Fibroblast of skin of left biceps (primary cell): ENCODE data around the gene SCN11A.
A peak's percentile ranks its signal among the peaks of the same experiment; 100 is the strongest.
"Not testable (repeated sequence)": the region's sequence is repeated elsewhere in the genome, so short reads cannot be mapped to it uniquely, and the experiment has no call there.

Source experiments
- DNase-seq, 2 experiments: peaks; one replicate each; pipeline ENCODE4 v3.0.0-alpha.2; 2013; ENCODE audit warnings: low read depth in 2 of 2

The SCN11A gene

DNA sequence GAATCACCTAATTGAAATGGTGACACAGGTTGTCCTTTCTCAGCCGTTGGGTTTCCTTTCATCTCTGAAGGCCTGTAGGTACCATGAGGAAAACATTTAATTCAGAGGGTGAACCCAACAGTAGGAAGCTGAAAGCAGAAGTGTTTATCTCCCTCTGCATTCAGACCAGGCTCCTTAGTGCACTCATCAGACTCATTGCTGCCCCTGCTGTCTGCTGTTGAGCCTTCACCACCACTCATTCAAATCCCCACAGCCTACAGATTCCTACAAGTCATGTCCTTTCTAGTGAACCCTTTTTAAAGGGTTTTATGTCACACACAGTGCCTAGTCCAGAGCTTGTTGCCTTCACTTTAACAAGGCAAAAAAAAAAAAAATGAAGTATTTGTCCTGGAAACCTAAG lies 13.5 kb upstream of the SCN11A start:
- no peak for DNase-seq

DNA sequence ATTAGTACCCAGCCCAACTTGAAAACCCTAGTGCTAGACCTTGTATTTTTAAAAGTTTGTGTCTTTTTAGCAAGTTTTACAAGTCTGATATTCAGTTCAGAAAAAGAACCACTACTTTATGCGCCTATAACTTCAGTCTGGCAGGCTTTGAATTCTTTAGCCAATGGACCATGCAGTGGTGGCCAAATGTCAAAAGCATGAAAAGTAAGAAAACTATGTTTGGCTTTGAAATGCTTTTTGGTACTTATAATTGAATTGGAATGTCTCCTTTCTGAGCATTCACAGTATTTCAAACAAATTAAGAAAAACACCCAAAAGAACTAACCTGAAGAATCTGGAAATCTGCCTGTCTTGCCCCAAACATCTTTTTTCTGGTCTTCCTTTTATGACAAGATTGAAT lies 12.9 kb upstream of the SCN11A start:
- peak; percentile 14 to 17 for DNase-seq

GRCh38 chr3:39063143-39063542 lies 11.4 kb upstream of the SCN11A start:
- DNase-seq = no peak

GRCh38 chr3:39062180-39062579 lies 10.4 kb upstream of the SCN11A start:
- DNase-seq = no peak

DNA sequence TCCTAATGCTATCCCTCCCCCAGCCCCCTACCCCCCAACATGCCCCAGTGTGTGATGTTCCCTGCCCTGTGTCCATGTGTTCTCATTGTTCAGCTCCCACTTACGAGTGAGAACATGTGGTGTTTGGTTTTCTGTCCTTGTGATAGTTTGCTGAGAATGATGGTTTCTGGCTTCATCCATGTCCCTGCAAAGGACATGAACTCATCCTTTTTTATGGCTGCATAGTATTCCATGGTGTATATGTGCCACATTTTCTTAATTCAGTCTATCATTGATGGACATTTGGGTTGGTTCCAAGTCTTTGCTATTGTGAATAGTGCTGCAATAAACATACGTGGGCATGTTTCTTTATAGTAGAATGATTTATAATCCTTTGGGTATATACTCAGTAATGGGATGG lies 9.5 kb upstream of the SCN11A start:
- not testable (repeated sequence) for DNase-seq

DNA sequence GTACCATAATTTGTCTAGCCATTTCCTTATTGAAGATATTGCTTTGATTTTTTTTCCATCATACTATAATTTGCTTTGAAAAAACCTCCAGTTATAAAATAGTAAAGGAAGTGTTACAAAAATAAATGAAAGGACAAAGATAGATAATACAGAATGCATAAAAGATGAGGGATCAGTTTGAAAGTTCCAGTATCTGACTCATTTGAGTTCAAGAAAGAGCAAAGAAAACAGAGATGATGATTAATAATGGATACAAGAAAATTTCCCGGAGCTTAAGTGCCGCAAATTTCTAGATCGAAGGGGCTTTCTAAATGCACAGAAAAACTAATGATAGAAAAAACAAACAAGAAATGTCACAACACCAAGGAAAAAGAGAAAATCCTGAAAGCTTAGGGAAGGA lies 4.4 kb upstream of the SCN11A start:
- DNase-seq = no peak

GRCh38 chr3:39053696-39054095 lies 2.0 kb upstream of the SCN11A start:
- no peak for DNase-seq

DNA sequence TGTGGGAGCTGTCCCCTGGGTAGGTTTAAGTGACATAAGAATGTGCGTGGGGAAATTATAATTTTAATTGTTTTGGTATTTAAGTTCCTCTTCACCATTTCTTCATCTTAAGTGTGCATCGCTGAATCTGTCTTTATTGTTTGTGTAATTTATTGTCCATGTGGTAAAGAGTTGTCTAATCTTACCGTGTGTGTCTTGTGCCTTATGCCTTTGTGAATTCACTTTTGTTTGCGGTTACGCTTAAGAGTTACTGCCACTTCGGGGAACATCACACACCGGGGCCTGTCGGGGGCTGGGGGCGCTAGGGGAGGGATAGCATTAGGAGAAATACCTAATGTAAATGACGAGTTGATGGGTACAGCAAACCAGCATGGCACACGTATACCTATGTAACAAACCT lies 839 bp upstream of the SCN11A start:
- no peak for DNase-seq

DNA sequence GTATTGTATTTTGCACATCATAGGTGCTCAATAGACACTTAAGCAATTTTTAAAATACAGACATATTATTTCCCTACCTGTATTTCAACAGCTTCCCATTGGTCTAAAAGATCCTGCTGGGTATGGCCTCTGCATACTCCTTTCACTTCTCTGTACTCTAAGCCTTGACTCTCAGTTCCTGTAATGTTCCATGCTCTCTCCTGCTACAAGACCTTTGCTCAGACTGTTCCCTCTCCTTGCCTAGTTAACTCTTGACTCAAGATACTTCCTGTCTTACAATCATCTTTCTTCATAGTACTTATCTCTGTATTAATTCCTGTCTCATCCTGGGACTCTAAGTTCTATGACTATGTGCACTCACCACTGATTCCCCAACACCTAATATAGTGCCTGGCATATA lies 1.7 kb downstream of the SCN11A start:
- DNase-seq = no peak

DNA sequence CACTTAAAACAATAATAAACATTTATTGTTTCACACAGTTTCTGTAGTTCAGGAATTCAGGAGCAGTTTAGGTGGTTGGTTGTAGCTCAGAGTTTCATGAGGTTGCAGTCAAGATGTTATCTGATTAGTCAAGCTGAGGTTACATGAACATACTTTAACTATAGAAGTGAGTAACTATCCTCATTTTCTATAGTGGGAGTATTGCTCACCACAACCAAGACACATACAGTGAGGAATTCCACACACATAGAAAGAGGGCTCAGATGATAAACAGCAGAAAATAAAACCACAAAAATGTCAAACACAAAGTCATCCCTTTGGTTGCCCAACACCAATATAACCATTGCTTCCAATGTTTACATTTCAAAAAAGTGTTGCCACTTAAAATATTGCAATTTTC lies 13.6 kb downstream of the SCN11A start:
- DNase-seq = peak; percentile 73 to 80

- no peak for DNase-seq
These were observed 22.2 kb downstream of the SCN11A start for GRCh38 chr3:39029556-39029955.

- DNase-seq = no peak
These were observed 23.2 kb downstream of the SCN11A start for GRCh38 chr3:39028546-39028945.

GRCh38 chr3:39025222-39025970 lies 26.3 kb downstream of the SCN11A start:
- DNase-seq = no peak

DNA sequence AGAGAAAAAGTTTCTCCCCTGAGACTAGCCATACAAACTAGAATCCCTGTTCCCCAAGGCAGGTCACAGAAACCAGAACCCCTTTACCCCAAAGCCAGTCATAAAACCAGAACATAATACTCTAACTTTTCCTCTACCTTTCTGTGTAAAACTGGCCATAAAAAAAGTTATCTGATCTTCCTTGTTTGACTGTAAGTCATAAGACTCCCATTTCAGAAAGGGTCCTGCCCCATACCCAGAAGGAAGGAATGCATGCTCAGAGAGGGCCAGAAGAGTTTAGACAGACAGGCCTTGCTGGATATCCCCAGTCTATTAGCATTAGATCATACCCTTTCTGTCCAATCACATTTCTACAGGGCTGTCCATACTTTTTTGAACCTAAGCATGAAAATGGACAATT lies 27.2 kb downstream of the SCN11A start:
- DNase-seq = no peak

DNA sequence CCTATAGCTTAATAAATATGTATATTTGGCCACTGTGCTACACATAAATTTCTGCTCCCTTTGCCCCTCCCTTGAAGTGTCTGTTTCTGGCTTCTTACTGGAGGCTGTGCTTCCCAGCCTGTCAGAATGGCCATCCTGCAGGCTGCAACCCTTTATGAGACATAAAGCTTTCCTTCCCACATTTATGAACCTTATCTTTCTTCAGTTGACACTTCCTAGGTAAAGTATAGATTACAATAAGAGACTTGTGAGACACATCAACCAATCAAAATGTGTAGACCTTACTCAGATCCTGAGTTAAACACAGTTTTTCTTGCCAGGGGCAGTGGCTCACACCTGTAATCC lies 29.5 kb downstream of the SCN11A start:
- DNase-seq = no peak

GRCh38 chr3:39021465-39022285 lies 30.1 kb downstream of the SCN11A start:
- DNase-seq = no peak

- DNase-seq = no peak
These were observed 30.7 kb downstream of the SCN11A start for GRCh38 chr3:39021029-39021428.

DNA sequence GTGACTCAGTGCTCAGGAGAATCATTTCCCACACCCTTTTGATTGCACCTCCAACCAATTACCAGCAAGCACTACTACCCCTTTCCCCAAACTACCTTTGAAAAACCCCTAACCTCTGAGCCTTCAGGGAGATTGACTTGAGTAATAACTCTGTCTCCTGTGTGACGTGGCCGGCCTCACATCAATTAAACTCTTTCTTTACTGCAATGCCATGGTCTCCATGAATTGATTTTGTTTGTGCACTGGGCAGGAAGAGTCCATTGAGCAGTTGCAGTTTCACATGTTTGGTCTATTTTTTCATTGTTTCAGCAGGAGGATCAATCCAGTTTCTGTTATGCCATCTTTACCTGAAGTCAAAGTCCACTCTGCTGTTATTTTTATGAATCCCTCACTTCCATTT lies 32.4 kb downstream of the SCN11A start:
- no peak for DNase-seq

GRCh38 chr3:39015418-39015817 lies 36.3 kb downstream of the SCN11A start:
- DNase-seq = no peak

- no peak for DNase-seq
These were observed 37.7 kb downstream of the SCN11A start for GRCh38 chr3:39013921-39014509.

GRCh38 chr3:39013289-39013688 lies 38.5 kb downstream of the SCN11A start:
- no peak for DNase-seq

- DNase-seq = no peak
These were observed 40.5 kb downstream of the SCN11A start for GRCh38 chr3:39011191-39011736.

- DNase-seq = no peak
These were observed 46.4 kb downstream of the SCN11A start for GRCh38 chr3:39005295-39005694.
